Activated CD4-positive, alpha-beta T cell treated with anti-CD3 and anti-CD28 coated beads, Interleukin-2, amount 50 U/mL, for 4 hours (primary cell): ENCODE measurements around the gene DNAJC15.

Source experiments
- DNase-seq, 2 experiments: peaks; one replicate each; pipeline ENCODE4 v3.0.0-alpha.2; 2020

Gene DNAJC15

GRCh38 chr13:43129511-43130110 lies 106.2 kb downstream of the DNAJC15 start:
- DNase-seq = no peak

- DNase-seq = no peak
These were observed 108.9 kb downstream of the DNAJC15 start for GRCh38 chr13:43132257-43132656.

GRCh38 chr13:43132911-43133310 lies 109.5 kb downstream of the DNAJC15 start:
- DNase-seq = no peak

DNA sequence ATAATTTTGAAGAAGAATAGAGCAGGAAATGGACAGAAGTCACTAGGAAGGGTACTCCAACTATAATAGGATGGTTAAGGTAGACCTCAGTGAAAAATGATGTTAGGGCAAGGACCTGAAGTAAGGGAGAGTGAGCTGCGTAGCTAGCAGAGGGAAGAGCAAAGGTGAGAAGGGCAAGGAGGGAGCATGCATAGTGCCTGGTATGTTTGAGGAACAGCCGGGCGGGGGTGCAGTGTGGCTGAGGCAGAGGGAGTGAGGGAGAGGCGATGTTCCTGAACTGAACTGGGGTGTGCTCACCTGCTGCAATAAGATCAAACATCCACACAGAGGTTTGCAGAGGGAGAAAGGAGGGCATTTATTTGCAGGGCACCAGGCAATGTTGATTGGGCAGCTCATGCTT lies 110.4 kb downstream of the DNAJC15 start:
- DNase-seq = no peak

- no peak for DNase-seq
These were observed 111.5 kb downstream of the DNAJC15 start for GRCh38 chr13:43134868-43135267.

DNA sequence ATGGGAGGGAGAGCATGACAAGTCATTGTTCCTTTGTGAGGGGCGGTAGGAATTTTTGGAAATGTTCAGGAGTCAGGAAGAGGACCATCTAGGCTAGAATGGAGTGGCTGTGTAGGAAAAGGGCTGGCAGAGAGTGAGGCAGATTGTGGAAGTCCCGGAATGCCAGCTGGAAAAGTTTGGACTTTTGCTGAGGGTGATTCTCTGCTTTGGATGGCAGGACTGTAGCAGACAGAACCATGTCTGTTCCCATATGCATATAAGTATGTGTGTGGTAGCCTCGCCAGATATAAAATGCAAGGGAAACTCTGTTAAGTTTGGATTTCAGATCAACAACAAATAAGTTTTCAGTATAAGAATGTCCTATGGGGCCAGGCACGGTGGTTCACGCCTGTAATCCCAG lies 112.1 kb downstream of the DNAJC15 start:
- DNase-seq = no peak

DNA sequence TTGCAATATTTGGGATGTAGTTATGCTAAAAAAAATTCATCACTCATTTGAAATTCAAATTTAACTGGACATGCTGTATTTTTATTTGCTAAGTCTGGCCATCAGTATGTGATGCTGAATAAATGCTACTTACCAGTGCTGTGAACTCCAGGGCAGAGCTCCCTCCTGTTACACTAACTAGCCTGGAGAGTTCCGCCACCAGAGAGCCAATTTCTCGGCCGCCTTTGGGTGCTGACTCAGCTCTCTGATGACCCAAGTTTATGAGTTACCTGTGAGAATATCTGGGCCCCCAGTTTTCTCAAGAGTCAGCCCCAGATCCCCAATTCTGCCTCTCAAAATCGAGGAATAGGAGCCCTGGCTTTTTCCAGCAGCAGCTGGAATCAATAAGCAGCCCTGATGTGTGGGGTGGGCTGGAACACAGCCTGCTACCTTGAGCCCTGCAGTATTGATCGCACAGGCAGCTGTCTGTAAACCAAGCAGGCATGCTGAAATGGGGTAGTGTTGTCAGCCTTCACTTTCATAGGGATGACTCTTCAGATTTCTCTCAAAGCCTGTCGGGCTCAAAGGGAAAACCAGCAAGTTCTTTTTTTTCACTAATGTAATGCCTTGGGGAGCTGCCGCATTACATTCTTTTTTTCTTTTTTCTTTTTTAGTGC lies 113.7 kb downstream of the DNAJC15 start:
- no peak for DNase-seq

DNA sequence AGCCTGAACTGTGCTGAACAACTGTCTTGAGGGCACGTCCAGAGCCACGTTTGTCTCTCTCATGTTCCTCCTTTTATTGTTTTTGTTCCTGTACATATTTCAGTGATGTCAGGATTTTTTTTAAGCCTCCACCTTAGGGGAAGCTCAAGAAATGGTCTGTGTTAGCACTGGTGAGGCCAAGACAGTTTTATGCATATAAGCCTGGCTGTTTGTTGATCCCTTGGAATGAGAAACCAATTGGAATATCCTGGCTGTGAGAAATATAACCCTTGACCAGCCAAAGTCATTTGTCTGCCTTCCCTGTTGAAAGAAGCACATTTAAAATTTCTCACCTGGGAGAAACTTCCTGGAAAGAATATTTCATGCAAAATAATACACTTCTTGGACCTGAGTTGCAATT lies 115.8 kb downstream of the DNAJC15 start:
- DNase-seq = no peak

DNA sequence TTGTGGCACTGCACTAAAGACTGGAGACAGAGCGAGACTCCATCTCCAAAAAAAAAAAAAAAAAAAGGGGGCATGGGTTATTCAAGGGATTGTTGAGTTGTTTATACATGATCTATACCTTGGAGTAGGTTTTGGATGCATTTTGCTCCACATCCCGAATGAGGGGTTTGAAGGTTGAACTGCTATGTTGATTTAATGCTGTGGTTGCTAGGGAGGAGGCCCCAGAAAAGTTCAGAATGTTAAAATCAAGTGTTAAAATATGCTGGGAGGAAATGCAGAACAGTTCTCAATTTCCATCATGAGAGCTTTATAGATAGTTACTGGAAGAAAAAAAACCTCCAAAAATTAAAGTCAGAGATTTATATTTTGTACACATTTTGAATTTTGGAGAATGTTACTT lies 116.5 kb downstream of the DNAJC15 start:
- DNase-seq = no peak

GRCh38 chr13:43140985-43141384 lies 117.6 kb downstream of the DNAJC15 start:
- DNase-seq = no peak

GRCh38 chr13:43141685-43142084 lies 118.3 kb downstream of the DNAJC15 start:
- no peak for DNase-seq

- no peak for DNase-seq
These were observed 120.2 kb downstream of the DNAJC15 start for GRCh38 chr13:43143591-43143990.

DNA sequence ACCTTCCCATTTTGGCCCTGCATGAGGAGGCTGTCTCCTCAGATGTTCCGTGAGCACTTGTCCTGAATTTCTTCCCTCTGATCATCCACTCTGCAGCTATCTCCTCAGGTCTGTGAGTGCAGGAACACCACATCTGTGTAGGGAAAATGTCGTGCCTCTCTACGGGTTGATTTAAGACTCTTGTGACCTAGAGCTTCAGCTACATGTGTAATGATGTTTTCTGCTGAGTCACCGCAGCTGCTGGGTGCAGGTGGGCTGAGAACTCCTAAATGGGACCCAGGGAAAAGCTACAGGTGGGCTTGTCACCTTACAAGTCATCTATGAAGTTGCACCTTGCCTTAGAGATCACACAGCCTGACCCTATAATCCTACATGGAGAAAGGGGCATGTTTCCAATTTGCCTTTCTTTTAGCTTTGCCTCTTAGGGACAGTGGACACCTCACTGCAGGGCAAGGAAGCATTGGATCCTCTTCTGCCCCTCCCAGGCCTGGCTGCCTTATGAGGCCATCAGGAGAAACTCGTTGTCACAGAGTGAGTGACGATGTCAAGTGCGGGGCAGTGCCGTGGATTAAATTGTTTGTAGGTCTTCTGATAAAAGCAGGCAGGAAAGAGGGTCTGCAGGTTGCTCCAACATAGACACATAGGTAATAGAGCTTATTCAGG lies 122.3 kb downstream of the DNAJC15 start:
- no peak for DNase-seq

DNA sequence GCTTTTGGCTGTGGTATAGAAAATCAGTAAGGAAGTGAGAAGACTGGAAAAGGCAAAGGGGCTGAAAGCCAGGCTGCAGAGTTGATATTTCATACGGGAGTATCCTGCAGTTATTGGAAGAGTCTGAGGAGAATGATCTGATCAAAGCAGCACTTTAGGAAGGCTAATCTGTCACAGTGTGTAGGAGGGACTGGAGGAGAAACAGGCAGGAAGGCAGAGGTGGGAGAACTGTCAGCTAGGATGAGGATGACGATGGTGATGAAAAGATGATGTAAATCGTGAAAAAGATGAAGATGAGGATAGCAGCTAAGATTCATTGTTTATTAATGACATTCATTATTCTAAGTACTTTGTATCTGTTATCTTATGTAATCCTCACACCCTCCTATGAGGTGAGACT lies 123.0 kb downstream of the DNAJC15 start:
- no peak for DNase-seq

DNA sequence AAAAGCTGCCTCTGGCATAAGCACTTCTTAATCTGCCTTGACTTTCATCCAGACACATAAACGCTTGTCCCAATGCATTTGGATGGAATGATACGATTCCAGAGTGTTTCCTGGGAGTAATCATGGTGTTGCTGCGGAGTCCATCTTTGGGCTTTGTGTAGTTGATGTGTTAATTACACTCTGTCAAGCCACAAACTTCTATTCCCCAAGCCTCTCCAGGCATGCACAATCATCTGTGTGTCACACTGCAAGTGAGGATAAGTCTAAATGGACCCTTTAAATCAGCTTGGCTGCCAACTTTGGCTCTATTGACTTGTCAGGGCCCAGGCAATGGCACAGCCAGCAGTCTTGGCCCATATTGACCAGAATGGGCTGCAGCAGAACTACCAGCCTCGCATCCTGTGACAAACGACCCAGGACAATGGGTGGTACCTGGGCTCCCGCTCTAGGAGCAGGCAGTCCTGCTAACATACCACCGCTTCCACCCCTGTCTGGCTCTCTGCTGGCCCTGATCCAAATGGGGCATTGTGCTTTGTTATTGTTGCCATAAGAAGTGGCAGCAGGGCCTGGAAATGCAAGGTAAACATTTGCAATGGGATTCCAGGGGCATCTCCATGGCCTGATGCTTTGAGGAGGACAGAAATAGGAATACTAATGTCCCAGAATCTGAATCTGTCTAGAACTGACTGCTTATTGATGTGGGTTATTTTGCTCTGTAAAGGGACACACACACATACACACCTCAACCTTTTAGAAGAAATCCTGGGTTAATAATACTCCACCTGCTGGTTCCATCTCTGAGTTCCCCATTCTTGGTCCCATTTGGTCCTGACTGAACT lies 127.2 kb downstream of the DNAJC15 start:
- DNase-seq = no peak

DNA sequence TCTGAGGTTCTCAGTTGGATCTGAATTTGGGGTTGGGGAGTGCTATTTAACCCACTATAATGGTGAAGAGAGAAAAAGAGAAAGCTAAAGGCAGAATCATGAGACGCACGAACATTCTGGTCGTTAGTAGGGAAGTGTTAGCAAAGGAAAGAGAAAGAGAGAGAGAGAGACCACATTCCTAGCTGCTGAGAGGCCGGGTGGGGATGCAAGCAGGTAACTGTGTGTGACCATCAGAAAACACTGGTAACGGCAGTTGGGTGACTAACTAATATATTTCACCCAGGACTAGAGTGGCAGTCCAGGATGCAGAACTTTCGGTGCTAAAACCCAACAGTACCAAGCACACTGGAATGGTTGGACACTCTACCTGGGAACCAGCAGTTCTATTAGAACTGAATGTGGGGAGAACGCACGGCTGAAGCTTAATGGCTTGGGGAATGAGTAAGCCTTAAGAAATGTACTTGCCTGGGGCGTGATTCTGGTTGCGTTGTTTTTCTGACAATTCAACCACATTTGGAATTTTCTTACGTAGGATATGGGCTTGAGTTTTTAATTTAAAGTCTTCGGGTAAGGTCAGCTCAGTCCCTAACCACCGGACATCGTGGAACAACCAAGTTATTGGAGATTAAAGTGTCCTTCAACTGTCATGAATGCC lies 130.2 kb downstream of the DNAJC15 start:
- no peak for DNase-seq

- DNase-seq = no peak
These were observed 130.8 kb downstream of the DNAJC15 start for GRCh38 chr13:43154156-43154651.

DNA sequence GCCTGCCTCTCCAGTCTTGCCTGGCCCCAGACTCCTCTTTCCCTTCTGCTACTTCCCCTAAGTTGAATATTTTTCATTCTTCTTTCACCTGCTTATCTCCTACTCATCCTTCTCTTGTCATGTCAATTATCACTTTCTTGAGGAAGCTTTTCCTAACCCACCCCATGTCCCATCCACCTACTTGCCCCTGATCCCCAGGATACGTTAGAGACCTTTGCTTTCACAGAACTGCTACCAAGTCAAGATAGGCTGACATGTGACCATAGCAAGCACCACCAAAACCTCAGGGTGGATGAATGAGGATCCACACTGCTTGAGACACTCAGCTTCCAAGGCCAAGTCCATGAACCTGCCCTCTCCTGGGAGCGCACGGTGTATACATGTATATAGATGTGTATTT lies 131.5 kb downstream of the DNAJC15 start:
- DNase-seq = no peak

- DNase-seq = no peak
These were observed 133.5 kb downstream of the DNAJC15 start for GRCh38 chr13:43156916-43157315.

- DNase-seq = no peak
These were observed 134.4 kb downstream of the DNAJC15 start for GRCh38 chr13:43157796-43158195.

GRCh38 chr13:43158516-43158915 lies 135.1 kb downstream of the DNAJC15 start:
- DNase-seq = no peak

DNA sequence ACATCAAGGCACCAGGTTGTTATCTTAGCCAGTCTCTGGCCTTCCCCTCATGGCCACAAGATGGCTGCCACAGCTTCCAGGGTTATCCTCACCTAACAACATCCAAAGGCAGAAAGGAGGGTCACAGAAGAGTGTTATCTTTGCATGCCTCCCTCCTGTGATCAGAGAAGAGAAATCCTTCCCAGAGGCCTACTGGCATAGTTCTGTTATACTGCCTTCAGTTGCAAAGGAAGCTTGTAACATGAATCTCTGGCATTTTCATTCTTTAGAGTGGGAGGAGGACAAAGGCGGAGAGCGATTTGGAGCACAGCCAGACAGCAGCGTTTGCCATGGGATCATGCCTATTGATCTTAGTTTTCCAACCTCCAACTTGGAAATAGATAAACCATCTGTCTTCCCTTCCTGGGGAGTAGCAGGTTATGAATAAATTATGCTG lies 135.7 kb downstream of the DNAJC15 start:
- DNase-seq = no peak
